ENCODE measurements around the gene SLC25A41. TPM values are rescaled to one million over a fixed set of nuclear protein-coding genes. Genes with fewer than 3 reads are reported as not detected.

The SLC25A41 gene
- total RNA-seq, 1 donor: not detected

- peaks cover 10% of the 10 kb centered on the region for H3K4me1 ChIP-seq (ENCODE audit: insufficient read depth, low read length)
- H3K27me3 ChIP-seq (ENCODE audit: insufficient read depth, low read length): peaks cover 5% of the 10 kb centered on the region
- H3K4me3 ChIP-seq (ENCODE audit: low read length): no peak overlapping the region
- H3K9me3 ChIP-seq (ENCODE audit: low read depth, low read length): no peaks in the 10 kb centered on the region
These were observed 33.8 kb upstream of the SLC25A41 start for GRCh38 chr19:6467384-6467783.

- H3K27me3 ChIP-seq (ENCODE audit: insufficient read depth, low read length): peaks cover 5% of the 10 kb centered on the region
- H3K4me3 ChIP-seq (ENCODE audit: low read length): no peak overlapping the region
- peaks cover 10% of the 10 kb centered on the region for H3K4me1 ChIP-seq (ENCODE audit: insufficient read depth, low read length)
- no peaks in the 10 kb centered on the region for H3K9me3 ChIP-seq (ENCODE audit: low read depth, low read length)
These were observed 33.1 kb upstream of the SLC25A41 start for GRCh38 chr19:6466526-6467248.

- H3K9me3 ChIP-seq (ENCODE audit: low read depth, low read length): no peaks in the 10 kb centered on the region
- no peak overlapping the region for H3K4me3 ChIP-seq (ENCODE audit: low read length)
- peaks cover 12% of the 10 kb centered on the region for H3K4me1 ChIP-seq (ENCODE audit: insufficient read depth, low read length)
- H3K27me3 ChIP-seq (ENCODE audit: insufficient read depth, low read length): peaks cover 5% of the 10 kb centered on the region
These were observed 32.1 kb upstream of the SLC25A41 start for GRCh38 chr19:6465663-6466062.

DNA sequence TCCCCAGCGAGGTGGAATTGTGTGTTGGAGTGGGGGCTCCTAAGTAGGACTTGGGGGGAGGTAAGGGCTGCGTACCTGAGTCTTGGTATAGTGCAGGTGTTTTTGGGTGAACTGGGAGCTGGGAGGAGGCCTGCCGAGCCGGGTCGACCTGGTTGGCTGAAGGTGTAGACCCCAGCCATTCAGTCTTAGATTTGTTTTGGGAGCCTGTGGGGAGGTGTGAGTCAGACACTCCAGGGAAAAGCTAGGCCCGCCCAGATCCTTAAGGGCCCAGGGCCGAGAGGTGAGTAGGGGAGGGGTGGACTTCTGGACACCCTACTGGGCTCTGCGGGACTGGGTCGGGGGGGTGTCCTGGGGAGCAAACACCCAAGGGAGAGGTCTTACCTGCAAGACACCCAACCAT, 31.4 kb upstream of the SLC25A41 start:
- H3K27me3 ChIP-seq (ENCODE audit: insufficient read depth, low read length): peaks cover 5% of the 10 kb centered on the region

GRCh38 chr19:6464070-6464873, 30.7 kb upstream of the SLC25A41 start, which contains the start of gene CRB3:
Gene CRB3, plus strand, starts transcription at chr19:6464271. Its CDS starts 431 bp downstream, at chr19:6464702.
- H3K27me3 ChIP-seq (ENCODE audit: insufficient read depth, low read length): peaks cover 5% of the 10 kb centered on the region
- H3K4me3 ChIP-seq (ENCODE audit: low read length): no peak within 1 kb of the TSS
- peaks cover 16% of the 10 kb centered on the region for H3K4me1 ChIP-seq (ENCODE audit: insufficient read depth, low read length)

More for the DNA sequence above, 31.4 kb upstream of the SLC25A41 start:
- H3K4me3 ChIP-seq (ENCODE audit: low read length): no peak overlapping the region
- H3K4me1 ChIP-seq (ENCODE audit: insufficient read depth, low read length): peaks cover 16% of the 10 kb centered on the region
- H3K9me3 ChIP-seq (ENCODE audit: low read depth, low read length): no peaks in the 10 kb centered on the region

GRCh38 chr19:6460099-6460884, 26.7 kb upstream of the SLC25A41 start:
- Histone ChIP-seq H3K9me3 (ENCODE audit: low read depth, low read length) (no peaks in the 10 kb centered on the region), H3K27me3 (ENCODE audit: insufficient read depth, low read length) (peaks cover 7% of the 10 kb centered on the region), H3K4me3 (ENCODE audit: low read length) (peak overlapping the region; percentile 53), H3K4me1 (ENCODE audit: insufficient read depth, low read length) (peaks cover 16% of the 10 kb centered on the region)

More at GRCh38 chr19:6464070-6464873, 30.7 kb upstream of the SLC25A41 start, which contains the start of gene CRB3:
- no peaks in the 10 kb centered on the region for H3K9me3 ChIP-seq (ENCODE audit: low read depth, low read length)

- H3K27me3 ChIP-seq (ENCODE audit: insufficient read depth, low read length): peaks cover 7% of the 10 kb centered on the region
- H3K4me3 ChIP-seq (ENCODE audit: low read length): peak within 1 kb of the TSS; percentile 53
- H3K9me3 ChIP-seq (ENCODE audit: low read depth, low read length): no peaks in the 10 kb centered on the region
- peaks cover 14% of the 10 kb centered on the region for H3K4me1 ChIP-seq (ENCODE audit: insufficient read depth, low read length)
These were observed 25.9 kb upstream of the SLC25A41 start, which contains the start of gene SLC25A23 for GRCh38 chr19:6459262-6460098. Gene SLC25A23, minus strand, starts transcription at chr19:6459792. Its CDS starts 164 bp downstream, at chr19:6459628.

DNA sequence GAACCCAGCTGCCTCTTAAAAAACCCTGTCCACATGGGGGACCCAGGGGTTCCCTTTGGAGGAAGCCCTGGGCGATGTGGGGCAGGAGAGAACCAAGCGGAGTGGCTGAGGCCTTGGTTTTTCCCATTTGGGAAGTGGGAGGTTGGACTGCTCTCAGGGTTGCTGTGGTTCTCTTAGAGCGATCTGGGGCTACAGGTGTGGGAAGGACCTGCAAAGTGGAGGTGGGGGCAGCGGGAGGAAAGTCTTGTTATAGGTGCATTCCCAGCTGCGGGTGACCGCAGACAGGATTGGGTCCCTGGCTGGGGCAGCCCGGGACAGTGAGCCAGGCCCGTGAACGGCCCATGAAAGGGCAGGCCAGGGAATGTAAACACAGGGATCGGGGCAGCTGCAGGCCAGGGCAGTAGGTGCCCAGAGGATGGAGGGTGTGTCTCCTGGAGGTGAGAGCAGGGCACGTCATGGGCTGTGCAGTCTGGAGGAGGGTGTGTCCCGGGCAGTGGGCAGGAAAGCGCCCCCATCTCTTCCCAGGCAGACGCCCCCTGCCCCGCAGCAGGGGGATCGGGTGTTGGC, 25.2 kb upstream of the SLC25A41 start:
- no peak overlapping the region for H3K4me3 ChIP-seq (ENCODE audit: low read length)
- peaks cover 7% of the 10 kb centered on the region for H3K4me1 ChIP-seq (ENCODE audit: insufficient read depth, low read length)
- H3K27me3 ChIP-seq (ENCODE audit: insufficient read depth, low read length): peaks cover 4% of the 10 kb centered on the region
- no peaks in the 10 kb centered on the region for H3K9me3 ChIP-seq (ENCODE audit: low read depth, low read length)

DNA sequence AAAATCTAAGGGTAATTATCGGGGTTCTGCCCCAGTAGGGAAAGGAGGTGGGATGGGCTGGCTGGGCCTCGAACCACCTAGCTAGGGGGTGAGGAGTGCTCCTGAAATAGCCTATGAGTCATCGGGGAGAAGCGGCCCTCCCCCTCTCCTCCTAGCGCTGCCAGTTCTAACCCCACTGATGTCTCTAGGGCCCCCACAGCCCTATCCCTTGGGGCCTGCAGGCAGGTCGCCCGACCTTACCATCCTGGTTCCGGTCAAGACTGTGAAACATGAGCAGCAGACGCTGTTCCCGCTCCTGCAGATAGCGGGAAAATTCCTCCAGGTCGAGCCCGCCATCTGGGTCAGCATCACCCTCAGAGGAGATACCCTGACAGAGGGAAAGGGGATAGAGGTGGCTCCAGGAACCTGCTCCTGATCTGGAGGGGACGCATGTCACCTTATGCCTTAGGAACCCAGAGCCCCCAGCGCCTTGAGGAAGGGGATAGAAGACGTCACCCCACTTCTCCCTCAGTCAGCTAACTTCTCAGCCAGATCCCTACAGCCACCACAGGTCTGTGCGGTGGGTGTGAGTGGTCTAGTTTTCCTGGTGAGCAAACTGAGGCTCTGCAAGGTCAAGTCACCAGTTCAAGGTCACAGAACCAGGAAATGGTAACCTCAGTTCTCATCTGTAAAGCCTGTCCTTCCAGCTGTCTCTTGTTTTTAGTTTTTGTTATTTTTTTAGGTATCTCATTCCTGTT, 24.6 kb upstream of the SLC25A41 start:
- Histone ChIP-seq H3K9me3 (ENCODE audit: low read depth, low read length) (no peaks in the 10 kb centered on the region), H3K4me3 (ENCODE audit: low read length) (no peak overlapping the region), H3K4me1 (ENCODE audit: insufficient read depth, low read length) (peaks cover 6% of the 10 kb centered on the region), H3K27me3 (ENCODE audit: insufficient read depth, low read length) (peaks cover 2% of the 10 kb centered on the region)

DNA sequence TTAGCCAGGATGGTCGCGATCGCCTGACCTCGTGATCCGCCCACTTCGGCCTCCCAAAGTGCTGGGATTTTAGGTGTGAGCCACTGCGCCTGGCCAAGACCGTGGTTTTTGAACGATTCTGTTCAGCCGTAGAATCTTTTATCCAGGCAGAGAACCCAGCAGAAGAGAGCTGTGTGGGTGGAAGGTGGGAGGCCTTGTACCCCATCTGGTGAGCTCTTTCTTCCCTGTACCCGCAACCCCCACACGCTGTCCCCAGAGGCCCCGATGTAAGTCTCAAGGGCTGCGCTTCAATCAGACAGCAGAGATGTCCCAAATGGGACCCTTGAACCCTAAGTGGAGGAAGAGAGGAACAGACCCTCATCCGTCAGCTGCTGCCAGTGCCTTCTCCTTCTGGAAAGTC, 22.4 kb upstream of the SLC25A41 start:
- Histone ChIP-seq H3K9me3 (ENCODE audit: low read depth, low read length) (no peaks in the 10 kb centered on the region), H3K27me3 (ENCODE audit: insufficient read depth, low read length) (peaks cover 2% of the 10 kb centered on the region), H3K4me1 (ENCODE audit: insufficient read depth, low read length) (peaks cover 6% of the 10 kb centered on the region), H3K4me3 (ENCODE audit: low read length) (no peak overlapping the region)

DNA sequence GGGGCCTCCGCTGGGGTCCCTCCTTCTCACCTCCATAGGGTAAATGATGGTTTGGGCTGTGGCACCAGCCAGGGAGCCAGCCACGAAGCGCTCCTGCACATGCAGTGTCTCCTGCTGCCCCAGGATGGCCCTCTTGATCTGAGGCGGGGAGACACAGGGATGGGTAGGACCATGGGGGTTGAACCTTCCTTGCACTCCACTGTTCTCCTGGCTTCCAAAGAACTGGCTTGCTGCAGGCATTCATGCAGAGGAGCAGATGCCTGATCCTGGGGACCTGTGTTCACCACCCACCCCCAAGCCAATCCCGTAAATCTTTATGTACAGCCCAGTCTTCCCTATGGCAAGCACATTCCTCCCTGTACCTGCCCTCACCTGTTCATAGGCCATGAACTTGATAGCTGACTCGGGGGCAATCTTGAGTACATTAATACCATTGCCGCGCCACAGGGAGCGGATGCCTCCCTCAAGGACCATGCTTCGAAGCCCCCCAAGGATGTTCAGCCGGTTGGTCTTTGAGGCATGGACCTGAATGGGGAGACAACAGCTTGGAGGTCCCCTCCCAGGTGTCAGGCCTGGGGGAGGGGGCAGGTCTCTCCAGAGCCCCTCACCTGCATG, 20.5 kb upstream of the SLC25A41 start:
- peaks cover 2% of the 10 kb centered on the region for H3K27me3 ChIP-seq (ENCODE audit: insufficient read depth, low read length)
- no peaks in the 10 kb centered on the region for H3K9me3 ChIP-seq (ENCODE audit: low read depth, low read length)

DNA sequence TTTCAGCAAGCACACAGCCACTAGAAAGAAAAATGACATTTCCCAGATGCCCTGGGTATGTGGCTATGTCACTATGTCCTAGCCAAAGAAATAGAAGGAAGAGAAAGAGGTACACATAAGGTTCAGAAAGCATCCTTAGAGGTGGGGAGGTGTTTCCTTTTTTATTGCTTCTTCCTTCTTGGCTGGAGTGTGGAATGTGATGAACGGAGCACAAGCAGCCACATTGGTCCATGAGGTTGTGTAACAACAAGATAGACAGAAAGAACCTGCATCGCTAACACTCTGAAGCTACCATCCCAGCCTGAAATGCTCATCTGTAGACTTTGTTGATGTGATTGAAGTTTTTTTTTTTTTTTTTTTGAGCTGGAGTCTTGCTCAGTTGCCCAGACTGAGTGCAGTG, 19.3 kb upstream of the SLC25A41 start:
- H3K9me3 ChIP-seq (ENCODE audit: low read depth, low read length): no peaks in the 10 kb centered on the region
- no peaks in the 10 kb centered on the region for H3K4me1 ChIP-seq (ENCODE audit: insufficient read depth, low read length)
- no peak overlapping the region for H3K4me3 ChIP-seq (ENCODE audit: low read length)
- no peaks in the 10 kb centered on the region for H3K27me3 ChIP-seq (ENCODE audit: insufficient read depth, low read length)

More for the DNA sequence above, 20.5 kb upstream of the SLC25A41 start:
- no peak overlapping the region for H3K4me3 ChIP-seq (ENCODE audit: low read length)
- H3K4me1 ChIP-seq (ENCODE audit: insufficient read depth, low read length): no peaks in the 10 kb centered on the region

- H3K27me3 ChIP-seq (ENCODE audit: insufficient read depth, low read length): no peaks in the 10 kb centered on the region
- H3K4me1 ChIP-seq (ENCODE audit: insufficient read depth, low read length): no peaks in the 10 kb centered on the region
- H3K4me3 ChIP-seq (ENCODE audit: low read length): no peak overlapping the region
- H3K9me3 ChIP-seq (ENCODE audit: low read depth, low read length): no peaks in the 10 kb centered on the region
These were observed 18.7 kb upstream of the SLC25A41 start for GRCh38 chr19:6452223-6452614.
